ENCODE measurements around the gene CHCHD1.
"Not testable (repeated sequence)": the region's sequence is repeated elsewhere in the genome, so short reads cannot be mapped to it uniquely, and the experiment has no call there.

The CHCHD1 gene

GRCh38 chr10:73813333-73813732 is 31.5 kb downstream of the CHCHD1 start:
- DNase-seq (ENCODE audit: low spot score): no peak

DNA sequence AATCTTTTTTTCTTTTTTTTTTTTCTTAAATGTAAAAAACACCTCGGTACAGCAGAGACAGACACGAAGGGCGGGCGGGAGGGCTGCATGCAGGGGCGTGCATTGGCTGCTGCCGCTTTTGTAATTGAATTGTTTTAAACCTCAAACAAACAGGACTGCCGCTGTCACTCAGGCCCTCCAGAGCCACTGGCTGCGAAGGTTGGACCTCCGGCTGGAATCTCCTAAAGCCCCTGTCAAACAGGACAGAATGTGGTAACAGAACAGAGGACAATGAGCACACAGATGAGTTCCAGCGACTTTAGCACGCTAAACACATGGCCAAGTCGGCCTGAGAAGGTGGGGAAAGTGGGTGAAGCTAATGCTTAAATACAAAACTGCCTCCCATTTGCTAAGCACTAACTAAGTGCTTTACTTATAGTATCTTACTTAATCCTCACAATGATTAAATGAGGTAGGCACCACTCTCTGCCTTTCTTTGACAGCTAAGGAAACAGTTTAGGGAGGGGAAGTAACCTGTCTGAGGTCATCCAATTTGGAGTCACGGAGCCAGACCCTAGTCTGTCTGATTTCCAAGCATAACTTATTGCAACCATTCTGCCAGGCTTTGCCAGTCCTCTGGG is 32.5 kb downstream of the CHCHD1 start:
- no peak for DNase-seq (ENCODE audit: low spot score)

DNA sequence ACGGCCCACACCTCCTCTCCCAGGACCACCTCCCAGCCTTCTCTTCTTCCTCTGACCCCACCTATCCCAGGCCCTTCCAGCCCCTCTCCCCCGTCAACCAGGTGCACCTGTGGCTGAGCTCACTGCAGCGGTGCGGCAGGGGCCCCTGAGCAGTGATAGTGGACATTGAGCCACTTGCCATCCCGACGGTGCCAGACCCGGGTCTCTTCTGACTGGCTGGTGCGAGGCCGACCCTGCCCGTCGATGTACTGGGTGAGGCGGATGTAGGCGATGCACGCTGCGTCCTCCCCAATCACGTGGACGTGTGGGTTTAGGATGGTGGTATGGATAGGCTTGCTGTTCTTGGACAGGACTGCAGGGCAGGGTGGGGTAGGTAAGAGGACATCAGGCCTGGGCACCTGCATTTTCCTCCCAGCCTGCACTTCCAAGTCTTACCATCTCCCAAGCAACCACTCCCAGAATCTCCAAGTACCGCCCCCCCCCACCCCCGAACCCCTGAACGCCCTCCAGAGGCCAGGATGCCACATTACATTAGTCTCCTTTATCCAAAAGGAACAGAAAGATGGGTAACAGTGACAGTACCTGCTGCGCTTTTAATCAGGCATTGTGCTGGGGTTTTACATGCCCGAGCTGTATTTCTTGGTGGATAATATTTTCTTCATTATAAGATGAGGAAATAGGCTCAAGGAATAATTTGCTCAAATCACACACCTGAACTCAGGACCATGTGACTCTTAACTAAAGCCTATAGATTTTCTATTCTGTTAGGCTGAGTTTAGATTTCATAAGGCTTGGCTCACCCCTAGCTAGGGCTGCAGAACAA is 33.3 kb downstream of the CHCHD1 start:
- DNase-seq (ENCODE audit: low spot score): peak; percentile 79

GRCh38 chr10:73815719-73816030 is 33.8 kb downstream of the CHCHD1 start:
- no peak for DNase-seq (ENCODE audit: low spot score)

GRCh38 chr10:73816917-73817729 is 35.3 kb downstream of the CHCHD1 start:
- DNase-seq (ENCODE audit: low spot score): no peak

- no peak for DNase-seq (ENCODE audit: low spot score)
Measured at GRCh38 chr10:73817826-73818225, 36.0 kb downstream of the CHCHD1 start.

- peak; percentile 39 for DNase-seq (ENCODE audit: low spot score)
Measured at GRCh38 chr10:73818402-73818801, 36.6 kb downstream of the CHCHD1 start.

DNA sequence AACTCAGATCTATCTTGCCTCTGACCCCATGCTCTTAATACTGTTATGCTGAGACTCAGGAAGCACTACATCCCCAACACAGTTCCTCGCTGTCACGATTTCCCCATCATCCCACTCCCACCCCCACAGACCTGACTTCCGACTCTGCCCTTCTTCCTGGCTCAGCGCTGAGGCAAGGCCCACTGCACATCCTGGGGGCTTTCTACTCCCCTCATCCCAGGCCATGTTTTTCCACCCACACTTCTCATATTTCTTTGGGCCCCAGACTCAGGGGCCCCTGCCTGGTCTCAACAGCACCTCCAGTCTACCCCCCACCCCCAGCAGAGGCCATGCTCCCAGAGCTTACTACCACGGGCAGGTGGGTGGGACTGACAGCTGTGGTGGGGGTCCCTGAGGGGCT is 37.2 kb downstream of the CHCHD1 start:
- DNase-seq (ENCODE audit: low spot score): no peak

GRCh38 chr10:73819513-73820093 is 37.8 kb downstream of the CHCHD1 start:
- DNase-seq (ENCODE audit: low spot score): peak; percentile 70

DNA sequence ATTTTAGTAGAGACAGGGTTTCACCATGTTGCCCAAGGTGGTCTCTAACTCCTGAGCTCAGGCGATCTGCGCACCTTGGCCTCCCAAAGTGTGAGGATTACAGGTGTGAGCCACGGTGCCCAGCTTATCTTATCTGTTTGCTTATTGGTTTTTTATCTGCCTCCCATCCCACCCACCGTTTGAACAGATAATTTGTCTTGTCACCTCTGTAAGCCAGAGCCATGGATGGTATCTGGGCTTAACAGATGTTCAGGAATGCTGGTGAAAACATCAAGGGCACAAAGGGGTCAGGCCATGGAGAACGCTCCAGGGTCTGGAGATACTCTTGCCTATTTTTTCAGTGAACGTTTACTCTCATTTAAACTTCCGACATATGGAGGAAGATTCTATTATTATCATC is 41.5 kb downstream of the CHCHD1 start:
- no peak for DNase-seq (ENCODE audit: low spot score)

DNA sequence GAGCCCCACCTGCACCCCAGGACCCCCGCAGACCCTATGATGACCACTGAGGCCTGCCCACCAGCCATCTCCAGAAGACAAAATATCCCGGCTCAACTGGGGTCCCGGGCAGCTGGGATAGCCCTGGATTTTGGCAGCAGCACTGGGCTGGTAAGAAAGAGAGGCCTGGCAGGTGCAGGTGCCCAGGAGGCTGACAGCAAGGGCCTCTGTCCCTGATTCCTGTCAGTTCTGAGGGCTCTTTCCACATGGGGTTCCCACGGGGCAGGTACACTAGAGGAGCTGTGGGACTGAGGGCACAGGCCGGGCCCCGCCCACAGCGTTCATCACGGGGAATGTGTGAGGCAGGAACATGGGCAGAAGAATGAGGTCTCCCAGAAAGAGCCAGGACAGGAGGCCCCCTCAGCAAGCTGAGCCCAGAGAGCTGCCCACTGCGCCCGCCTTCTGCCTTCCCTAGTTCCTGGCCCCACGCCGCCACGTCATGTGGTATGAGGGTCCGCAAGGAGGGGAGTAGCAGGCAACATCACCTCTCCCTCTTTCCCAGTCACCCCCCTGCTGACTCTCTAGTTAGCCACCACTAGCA is 42.4 kb downstream of the CHCHD1 start:
- DNase-seq (ENCODE audit: low spot score): no peak

DNA sequence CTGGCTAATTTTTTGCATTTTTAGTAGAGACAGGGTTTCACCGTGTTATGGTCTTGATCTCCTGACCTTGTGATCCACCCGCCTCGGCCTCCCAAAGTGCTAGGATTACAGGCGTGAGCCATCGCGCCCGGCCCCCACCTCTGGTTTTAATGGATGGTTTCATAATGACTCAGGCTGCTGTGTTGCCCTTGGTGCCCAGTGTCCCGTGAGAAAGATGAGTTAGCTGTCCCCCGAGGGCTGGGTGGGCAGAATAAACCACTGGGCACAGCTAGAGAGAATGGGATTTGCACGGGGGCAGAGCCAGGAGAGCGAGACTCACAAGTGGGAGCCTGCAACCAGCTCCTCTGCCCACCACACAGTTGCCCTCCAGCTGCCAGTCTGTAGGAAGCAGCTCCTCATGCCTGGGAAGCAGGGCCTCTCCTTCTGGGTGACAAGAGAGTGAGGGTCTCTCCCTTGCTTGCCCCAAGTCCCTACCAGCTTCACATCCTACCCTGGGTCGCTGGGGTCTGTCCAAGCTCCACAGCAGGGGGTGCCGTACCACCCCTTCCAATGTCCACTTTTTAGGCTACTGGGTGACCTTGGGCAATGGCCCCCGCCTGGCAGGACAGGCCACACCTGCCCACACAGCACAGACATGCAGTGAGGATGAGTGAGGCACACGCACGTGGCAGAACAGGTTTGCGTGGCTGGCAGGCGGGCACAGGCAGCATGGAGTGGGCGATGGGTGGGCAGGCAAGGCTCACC is 45.7 kb downstream of the CHCHD1 start:
- DNase-seq (ENCODE audit: low spot score): no peak

- no peak for DNase-seq (ENCODE audit: low spot score)
Measured at GRCh38 chr10:73828161-73828560, 46.3 kb downstream of the CHCHD1 start.

DNA sequence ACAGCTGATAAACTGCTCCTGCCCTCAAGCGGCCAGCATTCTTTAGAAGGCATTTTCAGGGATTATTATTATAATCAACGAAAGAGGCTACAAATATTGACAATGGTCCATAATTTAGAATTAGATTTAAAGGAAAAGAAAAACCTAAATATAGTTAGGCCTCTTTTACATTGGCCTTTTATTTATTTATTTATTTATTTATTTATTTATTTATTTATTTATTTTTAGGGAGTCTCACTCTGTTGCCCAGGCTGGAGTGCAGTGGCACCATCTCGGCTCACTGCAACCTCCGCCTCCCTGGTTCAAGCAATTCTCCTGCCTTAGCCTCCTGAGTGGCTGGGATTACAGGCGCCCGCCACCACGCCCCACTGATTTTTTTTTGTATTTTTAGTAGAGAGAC is 47.2 kb downstream of the CHCHD1 start:
- not testable (repeated sequence) for DNase-seq (ENCODE audit: low spot score)
